ENCODE results near the gene RPL34. TPM values are rescaled to one million over a fixed set of nuclear protein-coding genes. Genes with fewer than 3 reads are reported as not detected.

Gene RPL34
- total and polyA plus RNA-seq, 2 of the 4 experiments (the other 2 are of a cell fraction), result 1,435 to 2,037 TPM

- Histone ChIP-seq H4K8ac (ENCODE audit: low read depth in 2 of 2, low read length in 2 of 2) (no peak overlapping the region), H3K27ac (ENCODE audit: insufficient read depth, low read length) (no peak overlapping the region), H2BK15ac (ENCODE audit: low read depth, low read length) (no peak overlapping the region), H3K9me3 (ENCODE audit: control insufficient read depth, insufficient read depth, low read length) (no peaks in the 10 kb centered on the region), H2AK5ac (ENCODE audit: low read depth, low read length) (no peak overlapping the region), H3K4me3 (ENCODE audit: insufficient read depth, low read depth, low read length) (no peak overlapping the region), H3K79me1 (ENCODE audit: low read depth in 1 of 2, low read length in 2 of 2) (peaks cover 19 to 56% of the 10 kb centered on the region in 2 experiments), H4K20me1 (ENCODE audit: insufficient read depth, low read length) (peaks cover 46% of the 10 kb centered on the region), H3K9ac (ENCODE audit: low read depth, low read length) (no peak overlapping the region), H3K23ac (ENCODE audit: low read depth, low read length) (no peak overlapping the region), H2BK20ac (ENCODE audit: low read depth, low read length) (no peak overlapping the region), H3K36me3 (ENCODE audit: control insufficient read depth, insufficient read depth, low read length) (peaks cover 43% of the 10 kb centered on the region), H2BK5ac (ENCODE audit: low read depth, low read length, poor library complexity, severe bottlenecking) (no peak overlapping the region), H3K4ac (ENCODE audit: low read depth, low read length) (no peak overlapping the region), H3K14ac (replicated peaks; ENCODE audit: low read depth, low read length) (no peak overlapping the region), H4K5ac (ENCODE audit: low read depth, low read length) (no peak overlapping the region), H3K56ac (ENCODE audit: extremely low read depth, insufficient read depth, low read length) (no peak overlapping the region), H2AK9ac (replicated peaks; ENCODE audit: low read depth, low read length, poor library complexity) (no peak overlapping the region), H3K4me1 (ENCODE audit: control insufficient read depth, insufficient read depth, low read length) (peaks cover 2% of the 10 kb centered on the region; the same call in 1 of the 2 replicates), H2AFZ (replicated peaks; ENCODE audit: low read length, poor library complexity) (no peak overlapping the region), H4K91ac (ENCODE audit: insufficient read depth, low read depth, low read length) (no peak overlapping the region), H3K18ac (ENCODE audit: low read depth, low read length) (no peak overlapping the region), H3K9me1 (ENCODE audit: insufficient read depth, low read length) (no peaks in the 10 kb centered on the region; the same call in 1 of the 2 replicates), H3K27me3 (ENCODE audit: control insufficient read depth, insufficient read depth, low read length) (no peaks in the 10 kb centered on the region), H3K4me2 (ENCODE audit: low read depth, low read length) (no peak overlapping the region), H2BK120ac (ENCODE audit: low read depth, low read length) (no peak overlapping the region)
- ChIA-PET CTCF (no interaction called here), POLR2A (ENCODE audit: unreplicated experiment) (interaction anchor here (0.7 kb wide), 1 partner anchor 52 kb away, joined by 3 read pairs; no protein-coding TSS in a partner anchor)
- no CpG with 5 or more reads among the region's 2 CpGs for WGBS, 2 experiments (ENCODE audit: extremely low coverage in 2 of 2, insufficient read length in 1 of 2)
- TF ChIP-seq CEBPB (IDR thresholded peaks at IDR 0.05; ENCODE audit: low read depth, low read length) (no peak), FOS (IDR thresholded peaks at IDR 0.05; ENCODE audit: low read depth, low read length) (no peak)
- in situ Hi-C loops (cut with MboI; ENCODE audit: low sequenced_read_pairs), result no loop called here
- dilution Hi-C loops (cut with HindIII; ENCODE audit: low sequenced_read_pairs, unreplicated experiment), result no loop called here
- intact Hi-C loops (cut with micrococcal nuclease), result no loop called here
- no TSS peak for BruUV-seq (replicated peaks)
- ATAC-seq (ENCODE audit: low read depth), result no peak
- DNase-seq, result no peak
Observed at GRCh38 chr4:108624263-108625056, 4.1 kb downstream of the RPL34 start.

All from IMR-90 (cell line).